Nasal cavity respiratory epithelium epithelial cell of viscerocranial mucosa (primary cell): Measurements from ENCODE around the gene ALG5. TPM values are rescaled to one million over a fixed set of nuclear protein-coding genes. Genes with fewer than 3 reads are reported as not detected.

Source experiments
- total RNA-seq: library from RNA; depleted of rRNA; stranded (reverse); fragments of >200 nt; gene quantifications from 2 replicates; pipeline ENCODE4 v1.2.3, GENCODE V29; 2014

ALG5 gene
- 34.7 and 60.8 TPM in 2 replicates for total RNA-seq

GRCh38 chr13:36999054-36999714 lies at the start of gene ALG5:
ALG5 (minus strand) TSS chr13:36999340; CDS start chr13:36999300, 40 bp downstream.

GRCh38 chr13:36919833-36920615 lies 79.1 kb downstream of the ALG5 start, which contains the start of gene SMAD9:
SMAD9 (minus strand) TSS chr13:36920238; CDS start chr13:36879689, 40,549 bp downstream.

Other genes with a start within 250 kb of the ALG5 start
- gene RFXAP, start 180.1 kb downstream of the ALG5 start, total RNA-seq, result 1.4 and 2.6 TPM in 2 replicates
- 0.34 and 1.1 TPM in 2 replicates for gene SMAD9, start 79.1 kb downstream of the ALG5 start, total RNA-seq
- gene EXOSC8, start 1.4 kb upstream of the ALG5 start, total RNA-seq, result 39.0 and 64.9 TPM in 2 replicates
- gene SUPT20H, start 60.3 kb upstream of the ALG5 start, total RNA-seq, result 34.2 and 54.0 TPM in 2 replicates
- gene CSNK1A1L, start 106.3 kb upstream of the ALG5 start, total RNA-seq, result not detected in 2 replicates